HG02981 (cell line): ENCODE measurements around the gene RBM7.

Experiments used
- ATAC-seq: cut with Tn5 transposase; IDR thresholded peaks from one replicate; pipeline ENCODE4 v1.9.1; 2021; ENCODE audit warnings: mild to moderate bottlenecking, moderate library complexity; ENCODE audit not compliant: unreplicated experiment

Gene RBM7

GRCh38 chr11:114447444-114447843, 47.0 kb downstream of the RBM7 start:
- no peak for ATAC-seq

GRCh38 chr11:114447892-114448291, 47.4 kb downstream of the RBM7 start:
- no peak for ATAC-seq

GRCh38 chr11:114448749-114449482, 48.5 kb downstream of the RBM7 start:
- no peak for ATAC-seq

- ATAC-seq, result no peak
Measured at GRCh38 chr11:114449845-114450244, 49.4 kb downstream of the RBM7 start.

DNA sequence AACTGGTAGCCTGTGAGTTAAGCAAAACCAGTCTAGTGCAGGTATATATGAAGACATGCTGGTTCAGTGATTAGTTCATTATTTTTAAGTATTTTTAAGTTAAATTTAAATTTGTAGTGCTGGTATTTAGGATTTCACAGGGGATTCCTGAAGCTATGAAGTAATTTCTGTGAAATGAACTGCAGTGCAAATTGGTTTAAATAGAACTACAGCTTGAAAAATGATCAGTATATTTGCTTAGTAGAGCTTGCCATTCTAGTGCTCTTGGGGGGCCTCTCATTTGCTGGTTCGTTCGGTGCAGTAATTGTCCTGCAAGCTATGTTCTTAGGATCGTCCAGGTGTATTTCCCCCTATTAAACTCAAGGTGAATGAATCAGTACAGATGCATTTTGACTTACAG, 51.9 kb downstream of the RBM7 start:
- ATAC-seq, result no peak
